LNCAP (cell line): ENCODE results near the gene KCNA4.

ENCODE experiments used
- CTCF ChIP-seq: fragments of 450-650 bp; IDR thresholded peaks from 2 replicates; pipeline ENCODE4 v1.5.1; 2017; ENCODE audit warnings: mild to moderate bottlenecking

KCNA4 gene

GRCh38 chr11:29985248-29985647 is 31.6 kb downstream of the KCNA4 start:
- no peak for TF ChIP-seq CTCF

GRCh38 chr11:29984544-29984943 is 32.3 kb downstream of the KCNA4 start:
- TF ChIP-seq CTCF: no peak

- no peak for TF ChIP-seq CTCF
These were observed 38.3 kb downstream of the KCNA4 start for GRCh38 chr11:29978549-29978948.

GRCh38 chr11:29963796-29964195 is 53.0 kb downstream of the KCNA4 start:
- no peak for TF ChIP-seq CTCF

- no peak for TF ChIP-seq CTCF
These were observed 53.8 kb downstream of the KCNA4 start for GRCh38 chr11:29963036-29963435.

- TF ChIP-seq CTCF: peak; percentile 21; the same call in 1 of the 2 replicates
These were observed 54.6 kb downstream of the KCNA4 start for GRCh38 chr11:29962243-29962642.
